Activated CD4-positive, alpha-beta T cell treated with anti-CD3 and anti-CD28 coated beads, Interleukin-2, amount 50 U/mL, for 24 hours (primary cell): ENCODE measurements around the gene FAM227B.
"Not testable (repeated sequence)": the region's sequence is repeated elsewhere in the genome, so short reads cannot be mapped to it uniquely, and the experiment has no call there.

Source experiments
- DNase-seq, 2 donors: peaks; one replicate each; pipeline ENCODE4 v3.0.0-alpha.2; 2020; ENCODE audit warnings: low read depth in 1 of 2, low spot score in 1 of 2

The FAM227B gene

DNA sequence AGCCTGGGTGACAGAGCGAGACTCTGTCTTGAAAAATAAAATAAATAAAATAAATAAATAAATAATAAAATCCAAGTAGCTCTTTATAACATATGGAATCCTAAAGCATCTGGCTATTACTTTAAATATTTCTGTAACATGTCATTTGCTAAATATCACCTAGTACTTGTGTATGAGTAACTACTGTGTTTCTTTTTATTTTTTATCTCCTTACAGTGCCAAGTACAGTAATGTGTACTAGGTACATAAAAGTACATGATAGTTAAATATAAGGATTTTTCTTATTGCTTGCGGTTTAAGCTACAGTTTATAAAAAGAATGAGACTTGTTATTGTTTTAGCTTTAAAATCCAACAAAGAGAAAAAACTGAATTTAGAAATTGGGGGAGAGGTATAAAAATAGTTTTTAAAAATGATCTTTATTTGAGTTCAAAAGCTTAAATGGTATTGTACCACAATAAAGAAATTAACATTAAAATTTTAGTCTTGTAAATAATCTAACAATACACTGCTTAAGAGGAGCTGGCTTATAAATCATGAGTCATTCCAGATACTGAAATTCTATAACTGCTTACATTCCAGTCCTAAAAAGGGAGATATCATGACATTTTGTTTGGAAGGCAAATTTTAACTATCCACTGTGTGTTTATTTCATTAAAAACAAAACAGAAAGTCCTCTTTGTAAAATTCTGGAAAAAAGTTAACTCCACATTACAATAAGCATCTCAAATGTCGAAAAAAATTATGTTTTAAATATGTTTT, 124.4 kb downstream of the FAM227B start:
- DNase-seq, result no peak

GRCh38 chr15:49494842-49495241, 125.8 kb downstream of the FAM227B start:
- no peak for DNase-seq

DNA sequence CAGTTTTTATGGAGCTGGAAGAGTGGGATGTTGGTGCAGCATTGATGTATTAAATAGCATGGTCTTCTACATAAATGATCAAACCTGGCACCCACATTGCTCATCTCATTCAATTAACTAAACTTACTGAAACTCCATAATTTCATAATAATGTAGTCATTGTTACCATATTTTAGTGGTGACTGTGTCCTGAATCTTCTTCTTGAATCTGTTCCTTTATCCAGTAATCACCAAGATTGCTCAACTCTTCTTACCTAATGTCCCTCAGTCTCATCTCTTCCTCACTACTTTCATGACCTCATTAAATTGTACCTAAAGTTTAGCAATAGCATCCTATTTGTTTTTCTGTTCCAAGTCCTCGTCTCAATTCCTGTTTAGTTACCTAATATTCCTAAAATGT, 127.8 kb downstream of the FAM227B start:
- no peak for DNase-seq

GRCh38 chr15:49492151-49492550, 128.5 kb downstream of the FAM227B start:
- no peak for DNase-seq

DNA sequence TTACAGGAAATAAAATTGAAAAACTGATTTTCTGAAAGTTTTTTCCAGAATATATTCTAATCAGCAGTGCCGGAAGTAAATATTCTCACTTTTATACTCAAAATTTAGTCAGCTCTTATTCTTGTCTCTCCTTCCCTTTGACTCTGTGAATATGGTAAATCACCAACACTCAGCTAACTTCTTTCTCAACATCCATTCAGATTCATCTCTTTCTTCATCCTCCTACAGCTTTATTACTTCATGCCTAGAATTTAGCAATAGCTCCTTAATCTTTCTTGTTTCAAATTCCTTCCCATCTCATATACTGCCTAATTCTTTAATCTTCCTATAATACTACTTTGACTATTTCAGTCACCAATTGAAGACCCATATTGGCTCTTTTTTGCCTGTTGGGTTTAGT, 129.7 kb downstream of the FAM227B start:
- DNase-seq, result no peak

GRCh38 chr15:49485401-49485800, 135.2 kb downstream of the FAM227B start:
- DNase-seq, result not testable (repeated sequence)

DNA sequence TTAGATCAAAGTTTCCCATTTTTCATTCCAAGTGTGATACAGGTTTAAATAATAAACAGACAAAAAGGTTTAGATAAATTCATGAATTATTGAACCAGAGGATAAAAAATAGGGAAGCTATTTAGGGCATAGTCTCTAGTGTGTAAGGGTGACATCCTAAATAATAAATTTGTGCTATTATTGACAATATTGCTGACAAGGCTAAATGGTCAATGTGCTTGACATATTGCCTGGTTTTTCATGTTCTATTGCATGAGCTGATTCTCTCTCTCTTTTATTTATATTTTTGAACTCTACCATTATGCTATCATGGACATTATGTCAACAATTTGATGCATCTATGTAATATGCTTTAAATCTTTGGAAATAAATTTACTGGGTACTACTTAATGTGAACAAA, 141.6 kb downstream of the FAM227B start:
- not testable (repeated sequence) for DNase-seq

DNA sequence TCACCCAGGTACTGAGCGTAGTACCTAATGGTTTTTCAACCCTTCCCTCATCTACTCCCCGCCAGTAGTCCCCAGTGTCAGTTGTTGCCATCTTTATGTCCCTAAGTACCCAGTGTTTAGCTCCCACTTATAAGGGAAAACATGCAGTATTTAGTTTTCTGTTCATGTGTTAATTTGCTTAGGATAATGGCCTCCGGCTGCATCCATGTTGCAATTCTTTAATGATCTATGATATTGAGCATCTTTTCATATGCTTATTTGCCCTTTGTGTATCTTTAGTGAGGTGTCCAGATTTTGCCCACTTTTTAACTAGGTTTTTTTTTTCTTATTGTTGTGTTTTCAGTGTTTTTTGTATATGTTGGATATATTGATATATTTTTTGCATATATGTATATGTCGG, 142.6 kb downstream of the FAM227B start:
- not testable (repeated sequence) for DNase-seq

DNA sequence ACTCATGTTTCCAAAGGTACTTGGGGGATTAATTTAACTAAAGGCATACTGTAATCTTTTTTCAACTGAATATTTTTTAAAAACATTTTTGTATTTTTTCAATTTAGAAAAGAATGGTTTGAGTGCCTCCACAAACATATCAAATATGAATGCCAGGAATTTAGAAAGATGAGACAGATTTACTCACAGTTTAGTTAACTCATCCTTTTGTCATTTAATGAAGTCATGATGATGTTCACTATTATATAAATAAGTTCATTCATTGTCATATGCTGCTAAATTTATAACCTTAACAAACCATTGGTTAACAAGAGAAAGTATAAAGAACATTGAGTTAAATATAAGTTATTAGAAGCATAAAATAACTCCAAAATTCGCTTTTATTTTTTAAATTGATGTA, 147.6 kb downstream of the FAM227B start:
- no peak for DNase-seq

- DNase-seq, result no peak
These were observed 148.3 kb downstream of the FAM227B start for GRCh38 chr15:49472338-49472737.

DNA sequence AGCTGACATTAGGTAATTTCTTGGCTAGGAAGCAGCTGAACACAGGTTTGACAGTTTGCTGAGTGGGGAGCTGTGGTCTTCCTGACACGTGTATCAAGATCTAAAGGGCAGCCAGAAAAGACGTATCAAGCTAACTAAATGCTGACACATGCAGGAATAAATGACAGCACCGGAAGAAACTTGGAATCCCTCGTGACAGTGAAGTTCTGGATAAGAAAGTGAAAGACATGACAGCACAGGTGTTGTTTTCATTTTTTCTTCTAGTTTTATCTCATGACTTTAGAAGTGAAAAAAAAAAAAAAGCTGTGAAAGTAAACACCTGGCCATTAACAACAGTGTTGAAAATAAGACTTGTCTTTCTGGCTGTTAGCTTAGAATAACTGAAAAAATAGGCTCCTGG, 148.9 kb downstream of the FAM227B start:
- DNase-seq, result no peak

- DNase-seq, result not testable (repeated sequence)
These were observed 149.4 kb downstream of the FAM227B start for GRCh38 chr15:49471248-49471647.

- no peak for DNase-seq
These were observed 152.2 kb downstream of the FAM227B start for GRCh38 chr15:49468481-49468839.

DNA sequence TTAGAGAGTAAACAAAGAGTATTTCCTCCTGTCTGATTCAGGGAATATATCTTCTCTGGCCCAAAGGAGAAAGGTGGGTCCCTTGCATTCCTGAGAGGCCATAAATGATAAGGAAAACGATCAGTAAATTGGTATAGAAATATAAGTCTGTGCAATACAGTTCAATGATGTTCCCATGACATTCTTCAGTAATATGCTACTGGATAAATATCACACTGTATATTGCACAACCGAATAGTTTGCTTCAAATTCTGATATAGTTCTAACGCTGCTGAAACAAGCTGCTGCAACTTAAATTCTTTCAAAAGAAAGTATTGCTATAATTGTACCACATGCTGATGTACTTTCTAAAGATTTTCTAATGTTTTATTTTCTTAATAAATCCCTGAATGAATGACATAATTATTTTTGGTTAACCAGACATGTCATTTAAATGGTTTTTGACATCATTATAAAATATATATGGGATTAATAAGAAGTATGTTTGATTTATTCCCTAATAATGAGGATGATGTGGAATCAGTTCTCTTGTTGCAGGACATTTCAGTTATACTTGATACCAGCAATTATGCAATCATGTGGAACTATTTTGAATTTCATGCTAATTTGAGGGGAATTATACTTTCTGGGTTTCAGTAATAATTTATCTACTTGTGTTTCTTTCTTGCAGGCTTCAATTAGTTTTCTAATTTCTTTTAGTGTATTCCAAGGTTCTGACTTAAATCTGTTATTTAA, 152.7 kb downstream of the FAM227B start:
- DNase-seq, result no peak

GRCh38 chr15:49466119-49466518, 154.5 kb downstream of the FAM227B start:
- DNase-seq, result no peak

DNA sequence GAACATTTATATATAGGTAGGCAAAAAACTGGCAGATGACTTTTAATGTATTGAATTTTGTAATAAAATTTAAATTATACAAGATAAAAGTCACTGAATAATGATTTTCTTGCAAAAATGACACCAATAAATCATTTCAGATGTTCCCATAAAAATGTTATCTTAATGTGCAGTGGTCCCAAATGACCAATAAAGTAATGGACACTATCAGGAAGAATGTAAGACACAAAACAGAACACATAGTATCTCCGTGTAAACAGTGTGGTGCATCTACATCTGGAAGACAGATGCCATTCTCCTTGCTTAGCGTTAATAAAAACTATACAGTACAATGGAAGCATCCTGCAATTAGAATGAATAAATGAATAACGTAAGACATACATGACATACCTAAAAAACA, 156.1 kb downstream of the FAM227B start:
- DNase-seq, result no peak

- DNase-seq, result no peak
These were observed 158.3 kb downstream of the FAM227B start for GRCh38 chr15:49462232-49462844.

DNA sequence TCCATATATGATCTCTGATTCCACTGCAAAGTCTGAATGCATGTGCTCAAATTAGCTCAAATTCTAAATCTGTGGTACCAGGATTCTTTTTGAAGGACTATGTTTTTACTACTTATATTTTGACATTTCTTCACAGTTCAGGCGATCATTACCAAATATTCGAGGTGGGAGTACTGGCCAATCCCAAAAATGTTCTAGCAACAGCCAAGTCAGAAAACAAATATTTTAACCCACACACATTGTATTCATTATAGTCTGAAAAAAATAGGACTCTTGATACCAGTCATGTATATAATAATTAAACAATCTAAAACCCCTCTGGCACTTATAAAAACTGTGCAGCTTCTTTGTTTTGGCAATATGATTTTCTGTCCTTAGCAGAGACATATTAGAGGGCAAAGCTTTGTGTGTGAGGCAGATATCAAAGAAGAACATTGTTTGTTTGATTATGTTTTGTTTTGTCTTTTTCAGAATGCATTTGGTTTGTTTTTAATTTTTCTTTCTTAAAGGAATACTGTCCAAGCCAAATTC, 160.1 kb downstream of the FAM227B start:
- no peak for DNase-seq

GRCh38 chr15:49458145-49458544, 162.5 kb downstream of the FAM227B start:
- DNase-seq, result no peak

DNA sequence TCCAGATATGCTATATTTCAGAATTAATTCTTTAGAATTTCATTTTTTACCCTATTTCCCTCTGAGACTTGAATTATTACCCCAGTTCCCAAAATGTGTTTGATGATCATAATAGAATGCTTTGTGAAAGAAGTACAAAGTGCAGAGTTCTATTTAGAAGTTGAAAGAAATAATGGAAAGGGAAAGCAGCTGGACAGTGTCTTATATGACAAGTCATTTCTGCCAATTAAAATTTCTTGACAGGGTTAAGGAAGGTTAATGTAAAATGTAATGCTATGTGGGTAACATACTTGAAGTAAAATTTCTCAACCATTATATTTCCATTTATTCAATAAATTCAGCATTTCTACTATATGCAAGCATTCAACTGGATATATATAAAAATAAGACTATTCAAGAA, 164.5 kb downstream of the FAM227B start:
- no peak for DNase-seq

GRCh38 chr15:49452595-49452994, 168.0 kb downstream of the FAM227B start:
- DNase-seq, result no peak

DNA sequence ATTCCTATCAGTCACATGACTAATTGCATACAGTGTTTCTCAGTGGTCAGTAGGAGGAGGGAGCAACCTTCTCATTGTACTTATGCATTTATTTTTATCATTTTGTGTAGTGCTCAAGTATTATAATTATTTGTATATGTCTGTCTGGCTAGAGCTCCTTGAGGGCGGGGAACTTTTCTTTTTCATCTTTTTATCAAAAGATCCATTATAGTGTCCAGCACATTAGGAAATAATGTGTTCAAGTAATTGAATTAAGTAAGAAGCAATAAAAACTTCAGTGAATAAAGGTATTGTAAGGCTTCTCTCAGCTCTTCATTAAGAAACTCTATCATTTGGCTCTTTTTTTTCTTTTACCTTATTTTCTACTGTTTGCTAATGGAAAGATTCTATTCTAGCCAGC, 178.8 kb downstream of the FAM227B start:
- no peak for DNase-seq
